RWPE1 (cell line): ENCODE data around the gene ASPSCR1.
A peak's percentile ranks its signal among the peaks of the same experiment; 100 is the strongest.

Experiments
- CTCF ChIA-PET: fragments of 350-600 bp; sonication (Branson Sonifier 250); formaldehyde crosslinking; extraction: SDS; loops from one replicate; lab custom pipeline; 2021; lab: Yijun Ruan, JAX
- POLR2A ChIA-PET: fragments of 400-600 bp; formaldehyde crosslinking; extraction: SDS; loops from one replicate; lab custom pipeline; 2020; ENCODE audit warnings: antibody characterized with exemption; ENCODE audit not compliant: low non-redundant PET; lab: Yijun Ruan, JAX
- DNase-seq: peaks from one replicate; pipeline ENCODE4 v3.0.0; 2012; ENCODE audit warnings: low spot score
- H3K27ac ChIP-seq: fragments of 450-650 bp; 2 replicates; pipeline ENCODE4 v1.5.1; 2017
- CTCF ChIP-seq: fragments of 450-650 bp; conservative IDR thresholded peaks from 2 replicates; pipeline ENCODE4 v1.5.1; 2017; ENCODE audit warnings: low read depth, mild to moderate bottlenecking

The ASPSCR1 gene

GRCh38 chr17:82007495-82008257 is 30.2 kb downstream of the ASPSCR1 start:
- DNase-seq, result no peak
- ChIA-PET CTCF (interaction anchor here (4.7 kb wide), 1 partner anchor 13 kb away, joined by 25 read pairs; no protein-coding TSS in a partner anchor), POLR2A (no interaction called here)
- no peak for TF ChIP-seq CTCF
- peak overlapping the region; percentile 95 for H3K27ac ChIP-seq

GRCh38 chr17:82008258-82008940 is 31.0 kb downstream of the ASPSCR1 start:
- POLR2A ChIA-PET, result no interaction called here
- CTCF ChIA-PET, result interaction anchor here (0.6 to 4.7 kb wide), 2 partner anchors 13 to 125 kb away, joined by 3 to 25 read pairs; no protein-coding TSS in a partner anchor

GRCh38 chr17:82008941-82009405 is 31.5 kb downstream of the ASPSCR1 start:
- H3K27ac ChIP-seq, result peak overlapping the region; percentile 1; the same call in 1 of the 2 replicates
- ChIA-PET POLR2A (no interaction called here), CTCF (interaction anchor here (0.6 to 4.7 kb wide), 2 partner anchors 12 to 126 kb away, joined by 3 to 25 read pairs; no protein-coding TSS in a partner anchor)
- TF ChIP-seq CTCF, result no peak
- no peak for DNase-seq

More at GRCh38 chr17:82008258-82008940, 31.0 kb downstream of the ASPSCR1 start:
- DNase-seq, result no peak
- H3K27ac ChIP-seq, result peak overlapping the region; percentile 95; the same call in 1 of the 2 replicates
- no peak for TF ChIP-seq CTCF

- ChIA-PET POLR2A (no interaction called here), CTCF (interaction anchor here (4.7 kb wide), 1 partner anchor 12 kb away, joined by 25 read pairs; no protein-coding TSS in a partner anchor)
- TF ChIP-seq CTCF, result no peak
- no peak overlapping the region; the same call in 1 of the 2 replicates for H3K27ac ChIP-seq
- DNase-seq, result no peak
These were observed 32.0 kb downstream of the ASPSCR1 start for GRCh38 chr17:82009413-82009812.

- H3K27ac ChIP-seq, result peak overlapping the region; percentile 60
- CTCF ChIA-PET, result interaction anchor here (4.0 to 4.7 kb wide), 2 partner anchors 10 to 51 kb away, joined by 20 to 25 read pairs; no protein-coding TSS in a partner anchor
- POLR2A ChIA-PET, result no interaction called here
- TF ChIP-seq CTCF, result no peak
- no peak for DNase-seq
These were observed 33.4 kb downstream of the ASPSCR1 start for GRCh38 chr17:82010575-82011525.
